Thoracic aorta (tissue), 2 donors: ENCODE data around the gene CEP20. TPM values are rescaled to one million over a fixed set of nuclear protein-coding genes. Genes with fewer than 3 reads are reported as not detected.
"Not testable (repeated sequence)": the region's sequence is repeated elsewhere in the genome, so short reads cannot be mapped to it uniquely, and the experiment has no call there.

Experiments
- ATAC-seq: fragments of 150-250 bp; one replicate; pipeline ENCODE4 v1.8.0; 2017; ENCODE audit warnings: low read depth; ENCODE audit not compliant: insufficient number of reproducible peaks, low FRiP score
- DNase-seq: peaks from one replicate; pipeline ENCODE4 v3.0.0-alpha.2; 2020; ENCODE audit warnings: low spot score
- H3K27ac ChIP-seq, 2 donors: fragments of 200-600 bp; sonication (generic); 1 replicate in 1 of 2; 2 replicates in 1 of 2; pipeline ENCODE4 v1.5.1; 2016; ENCODE audit warnings: mild to moderate bottlenecking in 2 of 2, moderate library complexity in 2 of 2
- H3K27me3 ChIP-seq: fragments of 200-600 bp; sonication (generic); replicated peaks from 2 replicates; pipeline ENCODE4 v1.6.0; 2016; ENCODE audit warnings: mild to moderate bottlenecking; ENCODE audit not compliant: insufficient read depth
- H3K36me3 ChIP-seq: fragments of 200-600 bp; sonication (generic); one replicate; pipeline ENCODE4 v1.5.1; 2016
- H3K4me1 ChIP-seq, 2 donors: fragments of 200-600 bp; sonication (generic); 1 replicate in 1 of 2; 2 replicates in 1 of 2; pipeline versions ENCODE4 v1.5.1 to v1.6.0; 2016; ENCODE audit warnings: low read depth in 2 of 2, mild to moderate bottlenecking in 1 of 2; ENCODE audit not compliant: control insufficient read depth in 1 of 2
- H3K4me3 ChIP-seq: fragments of 200-600 bp; sonication (generic); 2 replicates; pipeline ENCODE4 v1.5.1; 2016; ENCODE audit warnings: mild to moderate bottlenecking
- H3K9me3 ChIP-seq: fragments of 200-600 bp; sonication (generic); 2 replicates; pipeline ENCODE4 v1.5.1; 2016
- total RNA-seq, 2 donors: library from RNA; depleted of rRNA; stranded (reverse); fragments of >200 nt; gene quantifications; one replicate each; pipeline versions ENCODE4 v1.1.0 to v1.2.3, GENCODE V29; 2016
- TF ChIP-seq, protein P1 (sequence below): fragments of 200-600 bp; sonication (generic); IDR thresholded peaks from one replicate; pipeline ENCODE4 v1.5.1; 2019; ENCODE audit warnings: antibody characterized with exemption

CEP20 gene
- total RNA-seq, 2 donors from 2014 or later, result 14.9 to 29.1 TPM

DNA sequence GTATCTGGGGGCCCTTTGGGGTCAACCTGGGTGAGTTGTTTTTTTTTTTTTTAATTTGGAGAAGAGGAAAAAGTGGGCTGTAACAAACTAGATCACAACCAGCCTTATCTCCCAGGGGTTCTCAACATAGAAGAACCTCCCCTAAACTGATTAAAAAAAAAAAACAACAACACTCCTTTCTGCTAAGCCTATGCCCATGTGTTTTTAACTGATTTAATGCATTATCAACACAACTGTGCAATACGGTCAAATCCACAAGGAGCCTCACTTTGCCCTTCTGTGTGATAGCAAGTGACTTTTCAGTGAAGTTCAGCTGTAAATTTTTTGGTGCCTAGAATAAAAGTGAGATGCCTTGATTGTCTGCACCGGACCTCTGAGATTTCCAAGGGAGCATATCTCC is 32.2 kb downstream of the CEP20 start:
- Histone ChIP-seq H3K4me3 (peak overlapping the region; percentile 89), H3K36me3 (peaks cover 6% of the 10 kb centered on the region), H3K9me3 (no peaks in the 10 kb centered on the region), H3K27ac (peak overlapping the region; percentile 77 to 94), H3K27me3 (no peaks in the 10 kb centered on the region), H3K4me1 (peaks cover 1 to 26% of the 10 kb centered on the region in 2 donors)
- ATAC-seq, result no peak
- no peak for DNase-seq
- TF ChIP-seq, protein P1, sequence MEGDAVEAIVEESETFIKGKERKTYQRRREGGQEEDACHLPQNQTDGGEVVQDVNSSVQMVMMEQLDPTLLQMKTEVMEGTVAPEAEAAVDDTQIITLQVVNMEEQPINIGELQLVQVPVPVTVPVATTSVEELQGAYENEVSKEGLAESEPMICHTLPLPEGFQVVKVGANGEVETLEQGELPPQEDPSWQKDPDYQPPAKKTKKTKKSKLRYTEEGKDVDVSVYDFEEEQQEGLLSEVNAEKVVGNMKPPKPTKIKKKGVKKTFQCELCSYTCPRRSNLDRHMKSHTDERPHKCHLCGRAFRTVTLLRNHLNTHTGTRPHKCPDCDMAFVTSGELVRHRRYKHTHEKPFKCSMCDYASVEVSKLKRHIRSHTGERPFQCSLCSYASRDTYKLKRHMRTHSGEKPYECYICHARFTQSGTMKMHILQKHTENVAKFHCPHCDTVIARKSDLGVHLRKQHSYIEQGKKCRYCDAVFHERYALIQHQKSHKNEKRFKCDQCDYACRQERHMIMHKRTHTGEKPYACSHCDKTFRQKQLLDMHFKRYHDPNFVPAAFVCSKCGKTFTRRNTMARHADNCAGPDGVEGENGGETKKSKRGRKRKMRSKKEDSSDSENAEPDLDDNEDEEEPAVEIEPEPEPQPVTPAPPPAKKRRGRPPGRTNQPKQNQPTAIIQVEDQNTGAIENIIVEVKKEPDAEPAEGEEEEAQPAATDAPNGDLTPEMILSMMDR, result no peak

DNA sequence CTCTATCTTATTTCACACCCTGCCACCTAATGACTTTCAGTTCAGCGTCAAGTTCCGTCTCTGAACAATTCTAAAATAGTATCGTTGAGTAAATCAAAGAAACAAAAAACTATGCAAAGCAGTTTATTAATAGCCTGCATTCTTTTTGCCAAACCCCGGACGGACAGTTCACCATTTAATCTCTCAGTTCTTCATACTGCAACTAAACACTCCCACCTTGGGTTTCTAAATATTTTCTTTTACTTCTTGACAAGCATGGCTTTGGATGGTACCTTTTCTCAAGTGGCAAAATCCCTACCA is 32.7 kb downstream of the CEP20 start:
- DNase-seq, result no peak
- H3K27me3 ChIP-seq, result no peaks in the 10 kb centered on the region

DNA sequence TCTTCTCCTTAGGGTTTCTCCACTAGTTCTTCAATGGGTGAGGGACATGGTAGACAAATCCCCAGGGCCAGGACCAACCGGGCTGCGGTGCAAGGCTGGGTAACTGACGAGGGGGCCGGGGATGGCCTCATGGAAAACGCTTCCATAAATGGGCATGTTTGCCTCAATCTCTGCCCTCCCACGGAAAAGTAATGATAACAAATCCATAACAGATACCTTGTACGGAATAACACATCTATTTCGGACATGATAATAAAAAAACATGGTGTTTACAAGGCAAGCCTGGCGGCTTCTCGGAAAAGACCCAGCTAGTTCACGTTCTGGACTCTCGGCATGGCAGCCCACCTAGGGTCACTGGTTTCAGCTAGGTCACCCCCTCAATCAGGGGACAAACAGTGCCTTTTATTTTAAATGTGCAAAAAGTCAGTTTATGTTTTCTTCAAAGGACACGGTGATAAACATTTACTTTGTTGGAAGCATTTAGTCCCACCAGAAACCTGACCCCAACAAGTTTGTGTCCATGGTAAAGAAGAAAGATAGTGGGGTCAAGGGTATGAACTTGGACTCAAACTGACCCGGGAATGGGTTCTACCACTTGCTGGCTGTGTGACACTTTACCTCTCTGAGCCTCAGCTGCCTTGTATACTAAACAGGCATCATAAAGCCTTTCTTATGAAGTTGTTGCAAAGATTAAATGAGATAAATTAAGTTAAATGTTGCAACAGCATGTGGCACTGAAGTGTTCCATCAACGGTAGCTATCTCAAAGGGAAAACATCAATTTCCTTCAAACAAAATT is 33.3 kb downstream of the CEP20 start:
- no peaks in the 10 kb centered on the region for H3K27me3 ChIP-seq
- peak overlapping the region; percentile 89 for H3K4me3 ChIP-seq
- H3K27ac ChIP-seq, result peak overlapping the region; percentile 77 to 94
- H3K9me3 ChIP-seq, result no peaks in the 10 kb centered on the region
- no peak for DNase-seq
- TF ChIP-seq, protein P1, result no peak
- no peak for ATAC-seq
- peaks cover 6% of the 10 kb centered on the region for H3K36me3 ChIP-seq
- peaks cover 5 to 37% of the 10 kb centered on the region in 2 donors for H3K4me1 ChIP-seq

More for the DNA sequence above, 32.7 kb downstream of the CEP20 start:
- Histone ChIP-seq H3K9me3 (no peaks in the 10 kb centered on the region), H3K27ac (peak overlapping the region; percentile 77 to 94), H3K4me3 (peak overlapping the region; percentile 89), H3K4me1 (peaks cover 4 to 31% of the 10 kb centered on the region in 2 donors), H3K36me3 (peaks cover 6% of the 10 kb centered on the region)
- TF ChIP-seq, protein P1, result no peak
- no peak for ATAC-seq

DNA sequence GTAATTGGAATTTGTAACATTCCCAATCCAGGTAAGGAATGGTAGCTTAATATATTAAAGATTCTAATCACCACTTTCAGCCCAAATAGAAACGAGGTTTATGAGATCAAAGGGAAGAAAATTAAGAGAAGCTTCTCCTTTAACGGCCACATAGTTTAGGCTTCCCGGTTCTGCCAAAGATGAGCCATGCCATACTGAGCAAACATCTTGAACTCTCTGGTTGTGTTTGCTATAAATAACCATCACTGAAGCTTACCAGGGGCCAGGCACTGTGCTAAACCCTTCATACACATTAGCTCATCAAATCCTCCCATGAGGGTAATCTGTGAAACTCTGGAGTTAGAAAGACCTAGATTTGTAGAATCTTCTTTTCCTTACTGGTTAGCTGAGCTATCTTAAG is 34.3 kb downstream of the CEP20 start:
- H3K36me3 ChIP-seq, result peaks cover 12% of the 10 kb centered on the region
- ATAC-seq (no peak), DNase-seq (no peak)
- no peaks in the 10 kb centered on the region for H3K9me3 ChIP-seq
- TF ChIP-seq, protein P1, result no peak
- H3K4me1 ChIP-seq, result peaks cover 13 to 47% of the 10 kb centered on the region in 2 donors
- H3K4me3 ChIP-seq, result peak overlapping the region; percentile 89
- H3K27me3 ChIP-seq, result no peaks in the 10 kb centered on the region
- H3K27ac ChIP-seq, result peak overlapping the region; percentile 77 to 94

DNA sequence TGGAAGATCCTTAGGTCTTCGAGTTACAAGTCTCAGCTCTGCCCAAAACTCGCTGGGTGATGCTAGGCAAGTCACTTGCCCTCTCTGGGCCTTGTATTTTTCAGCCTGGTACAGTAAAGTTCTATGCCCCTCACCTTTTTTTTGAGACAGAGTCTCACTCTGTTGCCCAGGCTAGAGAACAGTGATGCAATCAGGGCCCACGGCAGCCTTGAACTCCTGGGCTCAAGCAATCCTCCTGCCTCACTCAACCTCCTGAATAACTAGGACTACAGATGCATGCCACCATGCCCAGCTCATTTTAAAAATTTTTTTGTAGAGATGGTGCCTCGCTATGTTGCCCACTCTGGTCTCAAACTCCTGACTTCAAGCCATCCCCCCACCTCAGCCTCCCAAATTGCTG is 35.4 kb downstream of the CEP20 start:
- no peak for DNase-seq
- TF ChIP-seq, protein P1, result no peak
- no peak for ATAC-seq
- Histone ChIP-seq H3K36me3 (peaks cover 12% of the 10 kb centered on the region), H3K27me3 (no peaks in the 10 kb centered on the region), H3K4me1 (peaks cover 17 to 50% of the 10 kb centered on the region in 2 donors), H3K27ac (peak overlapping the region; percentile 77 to 94), H3K4me3 (peak overlapping the region; percentile 89), H3K9me3 (no peaks in the 10 kb centered on the region)

DNA sequence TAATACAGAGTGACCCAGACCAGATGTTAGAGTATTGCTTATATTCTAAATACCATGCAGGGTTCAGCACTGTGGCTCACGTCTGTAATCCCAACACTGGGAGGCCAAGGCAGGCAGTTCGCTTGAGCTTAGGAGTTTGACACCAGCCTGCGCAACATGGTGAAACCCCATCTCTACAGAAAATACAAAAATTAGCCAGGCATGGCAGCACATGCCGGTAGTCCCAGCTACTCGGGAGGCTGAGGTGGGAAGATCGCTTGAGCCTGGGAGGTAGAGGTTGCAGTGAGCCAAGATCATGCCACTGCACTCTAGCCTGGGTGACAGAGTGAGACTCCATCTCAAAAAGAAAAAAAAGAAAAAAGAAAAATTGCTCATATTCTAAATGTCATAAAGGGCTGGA is 37.8 kb downstream of the CEP20 start:
- Histone ChIP-seq H3K36me3 (peaks cover 12% of the 10 kb centered on the region), H3K27ac (peak overlapping the region; percentile 55 to 77), H3K4me3 (peak overlapping the region; percentile 89), H3K4me1 (peaks cover 24 to 68% of the 10 kb centered on the region in 2 donors)
- not testable (repeated sequence) for ATAC-seq, H3K9me3 ChIP-seq, H3K27me3 ChIP-seq, DNase-seq
